ENCODE data around the gene EPHA10.

- TF ChIP-seq CTCF (IDR thresholded peaks at IDR 0.05; ENCODE audit: insufficient read depth, low read length, poor library complexity, severe bottlenecking) (no peak), EZH2phosphoT487 (conservative IDR thresholded peaks at IDR 0.05; ENCODE audit: low read length) (no peak)
Observed at GRCh38 chr1:37697090-37697489, 67.8 kb downstream of the EPHA10 start.

All from SU-DHL-6 (cell line).